Activated T-cell treated with anti-CD3 and anti-CD28 coated beads, Interleukin-2, amount 50 U/mL, for 4 hours (primary cell): ENCODE data around the gene GBP1. TPM values are rescaled to one million over a fixed set of nuclear protein-coding genes. Genes with fewer than 3 reads are reported as not detected.
"Not testable (repeated sequence)": the region's sequence is repeated elsewhere in the genome, so short reads cannot be mapped to it uniquely, and the experiment has no call there.

Source experiments
- ATAC-seq, 2 donors: fragments of 200-7000 bp; cut with Tn5 transposase; one replicate each; pipeline ENCODE4 v1.10.0; 2021
- DNase-seq: peaks from one replicate; pipeline ENCODE4 v3.0.0-alpha.2; 2020
- H3K27me3 Mint-ChIP-seq: one replicate; pipeline ENCODE4 v1.8.0; 2021; ENCODE audit warnings: low read depth, mixed read lengths
- H3K36me3 Mint-ChIP-seq: one replicate; pipeline ENCODE4 v1.8.0; 2022; ENCODE audit warnings: mixed read lengths; ENCODE audit not compliant: insufficient read depth
- H3K4me1 Mint-ChIP-seq: one replicate; pipeline ENCODE4 v1.8.0; 2021; ENCODE audit warnings: low read depth, mixed read lengths
- H3K4me3 Mint-ChIP-seq: one replicate; pipeline ENCODE4 v1.8.0; 2021; ENCODE audit warnings: mild to moderate bottlenecking, moderate library complexity, mixed read lengths
- H3K9me3 Mint-ChIP-seq: one replicate; pipeline ENCODE4 v1.8.0; 2021; ENCODE audit warnings: mixed read lengths
- total RNA-seq, 3 donors: library from RNA; stranded (reverse); gene quantifications; one replicate each; pipeline ENCODE4 v1.2.1, GENCODE V29; 2021

GBP1 gene
- total RNA-seq, 3 donors from 2014 or later = 45.6 to 80.9 (median 54.1) TPM

DNA sequence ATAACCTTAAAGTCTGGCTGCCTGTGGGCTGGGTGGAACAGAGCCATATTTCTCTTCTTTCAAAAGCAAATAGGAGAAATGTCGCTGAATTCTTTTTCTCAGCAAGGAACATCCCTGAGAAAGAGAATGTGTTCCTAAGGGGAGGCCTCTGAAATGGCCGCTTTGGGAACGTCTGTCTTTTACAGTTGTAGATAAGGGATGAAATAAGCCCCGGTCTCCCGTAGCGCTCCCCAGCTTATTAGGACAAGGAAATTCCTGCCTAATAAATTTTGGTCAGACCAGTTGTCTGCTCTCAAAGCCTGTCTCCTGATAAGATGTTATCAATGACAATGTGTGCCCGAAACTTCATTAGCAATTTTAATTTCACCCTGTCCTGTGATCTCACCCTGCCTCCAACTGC lies 15.1 kb upstream of the GBP1 start:
- H3K9me3 Mint-ChIP-seq, ATAC-seq, H3K27me3 Mint-ChIP-seq, H3K4me1 Mint-ChIP-seq, H3K4me3 Mint-ChIP-seq, DNase-seq, H3K36me3 Mint-ChIP-seq: not testable (repeated sequence)

DNA sequence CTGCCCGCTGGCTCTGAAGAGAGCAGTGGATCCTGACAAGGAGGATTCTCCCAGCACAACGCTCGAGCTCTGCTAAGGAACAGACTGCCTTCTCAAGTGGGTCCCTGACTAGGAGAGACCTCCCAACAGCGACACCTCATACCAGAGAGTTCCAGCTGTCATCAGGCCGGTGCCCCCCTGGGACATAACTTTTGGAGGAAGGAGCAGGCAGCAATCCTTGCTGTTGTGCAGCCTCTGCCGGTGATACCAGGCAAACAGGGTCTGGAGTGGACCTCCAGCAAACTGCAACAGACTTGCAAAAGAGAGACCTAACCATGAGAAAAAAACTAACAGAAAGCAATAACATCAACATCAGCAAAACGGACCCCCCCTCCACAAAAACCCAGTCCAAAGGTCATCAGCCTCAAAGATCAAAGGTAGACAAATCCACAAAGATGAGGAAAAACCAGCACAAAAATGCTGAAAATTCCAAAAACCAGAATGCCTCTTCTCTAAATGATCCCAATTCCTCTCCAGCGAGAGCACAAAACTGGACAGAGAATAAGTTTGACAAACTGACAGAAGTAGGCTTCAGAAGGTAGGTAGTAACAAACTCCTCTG lies 7.6 kb upstream of the GBP1 start:
- H3K36me3 Mint-ChIP-seq, DNase-seq, H3K4me3 Mint-ChIP-seq, H3K9me3 Mint-ChIP-seq, H3K27me3 Mint-ChIP-seq, ATAC-seq: not testable (repeated sequence)
- H3K4me1 Mint-ChIP-seq = peaks cover 21% of the 10 kb centered on the region

DNA sequence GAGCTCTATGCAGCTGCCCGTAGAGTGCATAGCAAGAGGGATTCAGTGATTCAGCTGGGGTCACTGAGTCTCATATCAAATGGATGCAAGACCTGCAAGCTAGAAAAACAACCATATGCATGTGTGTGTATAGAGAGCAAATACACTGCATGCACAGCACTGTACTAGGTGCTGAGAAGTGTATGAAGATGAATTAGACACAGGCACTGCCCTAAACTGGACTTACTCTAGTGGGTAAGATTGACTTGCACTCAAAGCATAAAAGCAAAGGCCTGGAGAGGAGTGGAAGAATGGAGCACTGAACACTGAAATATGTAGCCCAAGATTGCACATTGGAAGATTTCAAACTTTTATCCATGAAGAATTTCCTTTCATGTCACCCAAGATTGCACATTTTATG lies 5.5 kb upstream of the GBP1 start:
- peak overlapping the region; percentile 77 for H3K4me3 Mint-ChIP-seq
- peaks cover 4% of the 10 kb centered on the region for H3K36me3 Mint-ChIP-seq
- peak in 1 of 2 donors; percentile 26 for ATAC-seq
- H3K4me1 Mint-ChIP-seq = peaks cover 25% of the 10 kb centered on the region
- DNase-seq = no peak
- H3K27me3 Mint-ChIP-seq = no peaks in the 10 kb centered on the region
- H3K9me3 Mint-ChIP-seq = peaks cover 9% of the 10 kb centered on the region

DNA sequence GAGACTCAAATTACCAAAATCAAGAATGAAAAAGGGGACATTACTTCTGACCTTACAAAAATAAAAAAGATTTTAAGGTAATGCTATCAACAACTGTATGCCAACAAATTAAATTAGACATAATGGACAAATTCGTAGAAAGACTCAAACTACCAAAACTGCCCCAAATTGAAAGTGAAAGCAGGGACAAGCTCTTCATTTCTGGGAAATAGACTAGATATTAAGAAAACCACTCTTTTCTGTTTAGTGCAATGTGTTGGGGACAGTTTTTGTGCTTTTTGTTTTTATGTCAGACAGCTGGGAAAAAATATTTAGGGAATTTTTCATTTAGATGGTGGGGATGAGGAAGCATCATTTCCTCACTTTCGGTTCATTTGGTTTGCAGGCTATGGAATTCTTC lies 4.9 kb upstream of the GBP1 start:
- Mint-ChIP-seq H3K4me3 (peak overlapping the region; percentile 77), H3K4me1 (peaks cover 26% of the 10 kb centered on the region), H3K27me3 (no peaks in the 10 kb centered on the region), H3K36me3 (peaks cover 4% of the 10 kb centered on the region), H3K9me3 (peaks cover 9% of the 10 kb centered on the region)
- ATAC-seq (no peak), DNase-seq (no peak)

- peaks cover 7% of the 10 kb centered on the region for H3K36me3 Mint-ChIP-seq
- H3K27me3 Mint-ChIP-seq = no peaks in the 10 kb centered on the region
- ATAC-seq = no peak
- no peak overlapping the region for H3K4me3 Mint-ChIP-seq
- peaks cover 5% of the 10 kb centered on the region for H3K9me3 Mint-ChIP-seq
- DNase-seq = no peak
- H3K4me1 Mint-ChIP-seq = peaks cover 39% of the 10 kb centered on the region
Measured at GRCh38 chr1:89068291-89068690, 3.3 kb upstream of the GBP1 start.

DNA sequence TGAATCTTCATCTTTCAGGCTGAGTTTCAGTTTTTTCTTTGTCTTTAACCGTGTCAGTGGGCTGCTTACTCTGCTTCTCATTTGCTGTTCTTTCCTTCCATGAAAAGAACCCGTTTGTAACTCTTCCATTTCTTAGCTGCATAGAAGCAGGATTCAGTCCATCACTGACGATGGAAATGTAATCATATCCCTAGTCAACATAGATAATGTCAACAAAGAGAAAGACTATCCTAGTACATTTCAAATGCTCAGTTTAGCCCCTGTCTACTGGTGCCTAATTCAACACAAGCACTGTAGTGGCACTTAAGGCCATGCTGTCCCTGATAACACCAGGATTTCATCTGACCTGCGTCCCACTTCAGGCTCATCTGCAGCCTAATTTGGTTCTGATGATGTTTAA lies 376 bp downstream of the GBP1 start:
- H3K4me3 Mint-ChIP-seq = peak overlapping the region; percentile 96
- H3K4me1 Mint-ChIP-seq = peaks cover 59% of the 10 kb centered on the region
- no peaks in the 10 kb centered on the region for H3K27me3 Mint-ChIP-seq
- H3K36me3 Mint-ChIP-seq = peaks cover 32% of the 10 kb centered on the region
- ATAC-seq = peak; percentile 29 to 36
- no peaks in the 10 kb centered on the region for H3K9me3 Mint-ChIP-seq
- DNase-seq = no peak

DNA sequence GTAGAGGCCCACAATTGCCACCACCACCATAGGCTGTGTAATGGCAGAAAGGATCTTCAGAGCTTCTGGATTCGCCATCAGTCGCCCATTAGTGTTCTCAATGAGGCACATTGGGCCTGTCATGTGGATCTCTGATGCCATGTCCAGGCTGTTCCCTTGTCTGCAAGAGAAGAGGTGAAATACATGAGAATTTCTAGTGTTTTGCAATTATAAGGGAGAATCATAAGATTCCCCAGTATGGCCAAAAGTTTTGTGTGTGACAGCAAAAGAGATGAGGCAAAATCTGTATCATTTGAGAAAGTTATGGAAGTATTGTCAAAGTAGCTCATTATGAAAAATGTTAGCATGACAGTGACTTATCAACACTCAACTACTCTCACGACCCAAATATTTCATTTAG lies 1.9 kb downstream of the GBP1 start:
- Mint-ChIP-seq H3K27me3 (no peaks in the 10 kb centered on the region), H3K36me3 (peaks cover 40% of the 10 kb centered on the region)

GRCh38 chr1:89060091-89060490 lies 4.9 kb downstream of the GBP1 start:
- Mint-ChIP-seq H3K4me3 (peak overlapping the region; percentile 96), H3K4me1 (peaks cover 51% of the 10 kb centered on the region), H3K27me3 (no peaks in the 10 kb centered on the region), H3K9me3 (no peaks in the 10 kb centered on the region), H3K36me3 (peaks cover 60% of the 10 kb centered on the region)
- DNase-seq (no peak), ATAC-seq (no peak)

More for the DNA sequence above, 1.9 kb downstream of the GBP1 start:
- DNase-seq (no peak), ATAC-seq (no peak)
- H3K4me1 Mint-ChIP-seq = peaks cover 54% of the 10 kb centered on the region
- H3K9me3 Mint-ChIP-seq = no peaks in the 10 kb centered on the region
- H3K4me3 Mint-ChIP-seq = peak overlapping the region; percentile 96

DNA sequence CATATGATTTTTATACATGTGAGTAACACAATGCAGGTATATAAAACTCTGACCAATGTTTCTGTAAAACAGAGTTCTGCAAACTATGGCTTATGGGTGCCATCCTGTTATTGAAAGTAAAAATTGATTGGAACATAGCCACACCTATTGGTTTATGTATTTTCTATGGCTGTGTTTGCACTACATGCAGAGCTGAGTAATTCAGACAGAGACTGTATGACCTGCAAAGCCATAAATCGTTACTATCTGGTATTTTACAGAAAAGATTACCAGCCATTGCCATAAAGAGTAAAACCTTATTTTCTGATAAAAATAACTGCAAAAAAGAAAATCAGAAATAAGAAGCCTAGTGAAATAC lies 13.1 kb downstream of the GBP1 start:
- H3K36me3 Mint-ChIP-seq = peaks cover 60% of the 10 kb centered on the region
- H3K27me3 Mint-ChIP-seq = no peaks in the 10 kb centered on the region
- no peak overlapping the region for H3K4me3 Mint-ChIP-seq
- peaks cover 9% of the 10 kb centered on the region for H3K4me1 Mint-ChIP-seq
- ATAC-seq (no peak), DNase-seq (no peak)
- H3K9me3 Mint-ChIP-seq = no peaks in the 10 kb centered on the region

GRCh38 chr1:89051300-89051954 lies 13.6 kb downstream of the GBP1 start:
- Mint-ChIP-seq H3K9me3 (no peaks in the 10 kb centered on the region), H3K27me3 (no peaks in the 10 kb centered on the region), H3K4me3 (no peak overlapping the region), H3K4me1 (peaks cover 9% of the 10 kb centered on the region), H3K36me3 (peaks cover 56% of the 10 kb centered on the region)
- no peak for ATAC-seq
- no peak for DNase-seq

GRCh38 chr1:89050649-89051033 lies 14.4 kb downstream of the GBP1 start:
- H3K36me3 Mint-ChIP-seq = peaks cover 50% of the 10 kb centered on the region
- H3K4me1 Mint-ChIP-seq = peaks cover 7% of the 10 kb centered on the region
- no peaks in the 10 kb centered on the region for H3K27me3 Mint-ChIP-seq
- ATAC-seq = no peak
- H3K4me3 Mint-ChIP-seq = no peak overlapping the region
- no peak for DNase-seq
- H3K9me3 Mint-ChIP-seq = no peaks in the 10 kb centered on the region

DNA sequence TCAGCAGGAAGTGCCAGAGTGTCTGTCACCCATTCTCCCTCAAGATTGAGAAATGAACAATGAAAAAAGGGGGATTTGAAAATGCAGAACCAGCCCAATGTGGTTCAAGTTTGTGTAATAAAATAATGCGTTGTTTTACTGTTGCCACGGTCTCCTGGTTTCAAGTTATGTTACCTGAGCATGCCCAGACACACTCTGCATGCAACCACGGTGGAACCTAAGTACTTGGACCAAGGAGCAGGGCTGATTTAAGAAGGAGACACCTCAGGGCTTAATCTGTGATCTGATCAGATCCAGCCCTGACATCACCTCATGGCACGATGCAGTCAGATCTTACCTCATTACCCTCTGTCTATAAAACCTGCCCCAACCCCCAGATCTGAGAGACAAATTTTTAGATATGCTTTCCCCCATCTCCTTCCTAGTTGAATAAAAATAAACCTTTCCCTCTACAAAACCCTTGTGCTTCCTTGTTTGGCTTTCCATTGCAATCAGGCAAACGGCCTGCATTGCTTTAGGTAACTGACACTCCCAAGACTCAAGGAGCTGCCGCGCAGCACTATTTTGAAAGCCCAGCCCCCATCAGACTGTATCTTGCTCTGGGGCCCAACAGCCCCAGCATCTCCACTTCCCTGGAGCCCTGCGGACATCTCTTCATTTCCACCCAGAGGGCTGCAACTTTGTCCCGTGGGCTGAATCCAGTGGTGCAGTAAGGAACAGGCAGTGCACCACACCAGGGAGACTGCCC lies 14.9 kb downstream of the GBP1 start:
- H3K4me3 Mint-ChIP-seq, DNase-seq, ATAC-seq, H3K4me1 Mint-ChIP-seq, H3K9me3 Mint-ChIP-seq, H3K27me3 Mint-ChIP-seq: not testable (repeated sequence)
- peaks cover 45% of the 10 kb centered on the region for H3K36me3 Mint-ChIP-seq

- H3K27me3 Mint-ChIP-seq, DNase-seq, ATAC-seq, H3K9me3 Mint-ChIP-seq, H3K4me3 Mint-ChIP-seq, H3K4me1 Mint-ChIP-seq: not testable (repeated sequence)
- peaks cover 40% of the 10 kb centered on the region for H3K36me3 Mint-ChIP-seq
Measured at GRCh38 chr1:89049187-89049586, 15.8 kb downstream of the GBP1 start.

DNA sequence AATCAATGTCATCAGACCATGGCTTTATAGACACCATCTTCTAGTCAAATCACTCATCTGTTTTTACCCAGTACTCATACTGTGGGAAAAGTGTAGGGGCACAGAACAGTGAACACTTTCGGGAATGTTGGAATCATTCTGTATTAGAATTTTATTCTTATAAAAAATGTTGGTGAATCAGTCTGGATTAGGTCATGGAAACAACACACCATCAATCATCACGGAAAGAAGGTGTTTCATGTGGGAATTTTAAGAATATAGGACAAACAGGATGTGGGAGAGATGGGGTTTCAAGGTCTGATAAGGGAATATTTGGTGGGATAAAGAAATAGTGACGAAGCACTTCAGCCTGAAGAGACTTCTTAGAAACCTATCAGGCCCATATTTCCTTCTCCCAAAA lies 17.3 kb downstream of the GBP1 start:
- Mint-ChIP-seq H3K36me3 (peaks cover 32% of the 10 kb centered on the region), H3K4me3 (no peak overlapping the region), H3K4me1 (peaks cover 7% of the 10 kb centered on the region), H3K9me3 (peaks cover 3% of the 10 kb centered on the region), H3K27me3 (no peaks in the 10 kb centered on the region)
- DNase-seq (no peak), ATAC-seq (no peak)
